Activated T-helper 9 cell treated with anti-CD3 and anti-CD28 coated beads, Interleukin-2, amount 50 U/mL, for 16 hours (primary cell): ENCODE results near the gene WNT3.
"Not testable (repeated sequence)": the region's sequence is repeated elsewhere in the genome, so short reads cannot be mapped to it uniquely, and the experiment has no call there.

ENCODE experiments used
- DNase-seq: peaks from one replicate; pipeline ENCODE4 v3.0.0-alpha.2; 2020; ENCODE audit warnings: low read depth

The WNT3 gene

GRCh38 chr17:46812624-46813318 is 5.7 kb downstream of the WNT3 start:
- no peak for DNase-seq

DNA sequence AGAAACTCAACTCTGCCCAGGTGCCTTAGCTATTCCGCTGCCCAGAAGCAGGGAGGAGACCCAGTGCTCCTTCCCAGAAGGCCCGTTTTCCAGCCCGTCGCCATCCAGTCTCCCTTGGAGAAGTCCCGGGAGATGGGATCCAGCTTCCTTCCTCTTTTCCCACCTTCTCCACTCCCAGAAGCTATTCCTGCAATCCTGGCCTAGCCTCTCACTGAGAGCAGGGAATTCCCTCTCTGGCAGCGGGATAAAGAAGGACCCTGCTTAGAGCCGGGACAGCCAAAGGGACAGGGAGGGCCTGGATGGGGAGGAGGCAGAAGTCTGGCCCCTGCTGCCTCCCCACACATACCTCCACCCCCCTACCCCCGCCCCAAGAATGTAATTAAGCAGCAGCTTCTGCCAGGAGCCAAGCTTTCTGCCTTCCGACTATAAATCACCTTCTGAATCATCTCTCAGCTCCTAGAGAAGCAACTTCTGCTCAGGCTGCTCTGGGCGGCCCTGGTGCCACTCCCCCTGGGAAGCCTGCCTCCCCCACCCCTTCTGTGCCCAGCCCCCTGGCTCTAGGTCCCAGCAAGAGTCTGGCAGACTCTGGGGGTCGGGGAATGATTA is 6.4 kb downstream of the WNT3 start:
- no peak for DNase-seq

DNA sequence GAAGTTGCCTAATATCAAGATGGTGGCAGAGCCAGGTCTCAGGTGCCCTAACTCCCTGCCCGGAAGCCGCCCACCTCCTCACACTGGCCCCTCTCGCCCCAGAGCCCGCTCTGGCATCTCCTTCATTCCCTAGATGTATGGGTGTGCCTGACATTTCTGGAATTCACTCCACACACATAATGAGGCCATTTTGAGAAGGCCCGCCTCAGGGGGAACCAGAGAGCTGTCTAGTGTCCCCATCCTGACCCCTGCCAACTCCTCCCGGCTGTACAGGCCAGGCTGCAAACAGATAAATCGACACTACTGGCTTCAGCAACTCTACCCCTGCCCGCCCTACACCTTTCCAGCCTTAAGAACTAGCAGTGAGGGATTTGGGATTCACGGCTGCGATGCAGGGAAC is 7.7 kb downstream of the WNT3 start:
- no peak for DNase-seq

- no peak for DNase-seq
Measured at GRCh38 chr17:46809110-46809571, 9.4 kb downstream of the WNT3 start.

- no peak for DNase-seq
Measured at GRCh38 chr17:46805771-46806170, 12.7 kb downstream of the WNT3 start.

- DNase-seq = no peak
Measured at GRCh38 chr17:46803544-46803943, 14.9 kb downstream of the WNT3 start.

DNA sequence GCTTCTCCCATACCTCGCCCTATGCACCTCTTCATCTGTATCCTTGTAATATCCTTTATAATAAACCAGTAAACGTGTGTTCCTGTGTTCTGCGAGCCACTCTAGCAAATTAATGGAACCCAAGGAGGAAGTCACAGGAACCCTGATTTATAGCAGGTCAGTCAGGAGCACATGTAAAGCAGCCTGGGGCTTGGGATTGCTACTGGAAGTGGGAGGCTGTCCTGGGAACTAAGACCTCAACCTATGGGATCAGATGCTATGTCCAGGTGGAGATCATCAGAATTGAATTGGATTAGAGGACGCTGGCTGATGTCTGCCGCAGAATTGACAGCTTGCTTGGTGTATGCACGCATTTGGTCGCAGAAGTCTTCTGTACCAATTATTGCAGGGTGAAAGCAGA is 15.7 kb downstream of the WNT3 start:
- no peak for DNase-seq

GRCh38 chr17:46800573-46800972 is 17.9 kb downstream of the WNT3 start:
- DNase-seq = no peak

- no peak for DNase-seq
Measured at GRCh38 chr17:46796956-46797530, 21.4 kb downstream of the WNT3 start.

DNA sequence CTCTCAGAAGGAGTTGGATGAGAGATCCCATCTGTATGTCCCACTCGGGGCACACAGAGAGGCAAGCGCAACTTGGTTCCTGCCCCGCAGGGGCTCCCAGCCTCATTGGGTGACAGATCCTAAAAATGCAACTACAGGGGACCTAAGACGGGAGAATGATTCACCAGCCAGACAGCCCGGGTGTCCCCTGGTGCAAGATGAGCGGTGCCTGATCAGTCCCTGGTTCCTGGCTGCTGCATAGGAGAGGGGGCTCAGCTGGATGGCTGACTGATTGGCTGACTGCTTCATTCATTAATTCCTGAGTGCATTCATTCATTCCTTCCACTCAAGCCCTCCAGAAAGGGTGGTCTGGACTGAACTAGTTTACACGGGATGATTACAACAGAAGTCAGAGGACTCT is 22.0 kb downstream of the WNT3 start:
- no peak for DNase-seq

DNA sequence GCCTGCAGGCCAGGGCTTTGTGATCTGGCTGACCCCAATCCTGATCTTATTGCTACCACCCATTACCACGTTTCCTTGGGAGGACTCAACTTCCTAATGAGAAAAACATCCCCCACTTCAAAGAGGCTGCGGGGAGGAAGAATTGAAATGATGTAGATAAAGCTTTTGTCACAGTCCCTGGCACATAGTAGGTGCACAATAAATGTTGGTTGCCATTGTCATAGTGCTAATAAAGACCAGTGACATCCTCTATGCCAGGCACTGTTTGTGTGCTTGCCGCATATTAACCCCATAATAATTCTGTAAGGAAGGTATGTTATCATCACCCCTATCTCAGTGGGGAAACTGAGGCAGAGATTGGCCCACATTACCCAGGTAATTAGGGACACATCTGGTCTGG is 22.4 kb downstream of the WNT3 start:
- no peak for DNase-seq

- no peak for DNase-seq
Measured at GRCh38 chr17:46795379-46795952, 23.0 kb downstream of the WNT3 start.

DNA sequence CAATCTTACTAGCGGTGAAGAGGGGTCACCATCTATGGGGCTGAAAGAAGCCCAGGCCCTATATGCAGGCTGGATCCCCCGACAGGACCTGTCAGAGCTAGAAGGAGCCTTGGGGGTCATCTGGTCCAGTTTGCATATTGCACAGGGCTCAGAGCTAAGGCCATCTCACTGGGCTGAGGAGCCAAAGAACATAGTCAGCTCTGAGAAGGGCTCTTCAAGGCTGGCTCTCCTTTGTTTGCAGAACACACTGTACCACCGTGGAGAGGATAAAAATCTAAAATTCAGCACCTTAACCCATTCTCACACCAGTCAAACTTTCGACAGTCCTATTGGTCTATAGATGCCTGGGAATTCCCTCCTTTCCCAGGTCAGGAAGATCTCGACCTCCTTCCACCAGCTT is 24.2 kb downstream of the WNT3 start:
- no peak for DNase-seq

- DNase-seq = no peak
Measured at GRCh38 chr17:46793541-46793940, 25.0 kb downstream of the WNT3 start.

GRCh38 chr17:46793023-46793422 is 25.5 kb downstream of the WNT3 start:
- not testable (repeated sequence) for DNase-seq

GRCh38 chr17:46792071-46792470 is 26.4 kb downstream of the WNT3 start:
- DNase-seq = no peak

GRCh38 chr17:46791531-46791930 is 27.0 kb downstream of the WNT3 start:
- DNase-seq = no peak

DNA sequence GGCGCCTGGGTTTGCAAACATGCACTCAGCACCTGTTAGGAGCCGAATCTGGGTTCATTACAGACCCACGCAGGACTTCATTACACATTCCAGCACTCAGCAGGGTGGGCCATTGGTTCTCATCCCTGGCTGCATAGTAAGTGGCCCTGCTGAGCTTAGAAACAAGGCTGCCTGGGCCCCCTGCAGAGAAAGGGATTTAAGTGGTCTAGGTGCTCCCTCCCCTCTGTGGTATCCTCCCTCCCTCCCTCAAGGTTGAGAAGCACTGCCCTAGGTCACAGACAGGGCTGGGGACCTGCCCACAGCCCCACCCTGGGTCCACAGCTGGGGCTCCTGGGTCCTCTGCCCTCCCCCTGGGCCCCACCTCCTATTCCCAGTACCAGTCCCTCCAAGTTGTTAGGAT is 28.3 kb downstream of the WNT3 start:
- no peak for DNase-seq

DNA sequence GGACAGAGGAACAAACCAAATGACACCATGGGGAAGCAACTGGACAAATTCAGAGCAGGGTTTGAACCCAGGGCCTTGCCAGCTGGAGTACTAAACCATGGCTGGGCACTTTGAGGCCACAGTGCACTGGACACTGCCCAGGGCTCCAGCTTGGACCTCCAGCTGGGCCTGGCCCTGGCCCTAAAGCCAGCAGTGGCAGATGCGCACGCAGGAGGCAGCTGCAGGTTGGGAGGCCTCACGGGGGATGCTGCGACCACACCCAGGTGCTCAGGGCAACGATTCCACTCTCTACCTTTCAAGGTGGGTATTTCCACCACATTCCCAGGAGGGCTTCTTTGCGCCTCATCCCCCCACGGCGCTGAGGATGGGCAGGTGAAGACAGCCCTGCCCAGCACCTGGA is 28.9 kb downstream of the WNT3 start:
- DNase-seq = no peak

DNA sequence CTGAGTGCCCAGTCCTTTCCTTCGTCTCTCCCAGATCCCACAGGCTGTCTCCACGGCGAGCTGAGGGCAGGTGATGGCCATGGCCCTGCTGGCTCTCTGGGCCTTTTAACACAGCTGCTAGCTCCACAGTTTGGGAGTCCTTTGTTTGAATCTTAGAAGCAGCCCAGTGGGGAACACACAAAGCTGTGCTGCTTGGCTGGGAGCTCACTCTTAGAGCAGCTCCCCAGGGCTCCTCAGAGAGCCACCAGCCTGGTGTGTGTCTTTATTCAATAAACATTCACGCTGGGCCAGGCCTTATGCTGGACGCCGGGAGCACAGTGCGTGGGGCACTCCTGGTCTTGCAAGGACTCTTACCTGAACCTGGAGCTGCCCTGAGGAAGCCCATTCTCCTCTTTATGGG is 29.7 kb downstream of the WNT3 start:
- DNase-seq = no peak

DNA sequence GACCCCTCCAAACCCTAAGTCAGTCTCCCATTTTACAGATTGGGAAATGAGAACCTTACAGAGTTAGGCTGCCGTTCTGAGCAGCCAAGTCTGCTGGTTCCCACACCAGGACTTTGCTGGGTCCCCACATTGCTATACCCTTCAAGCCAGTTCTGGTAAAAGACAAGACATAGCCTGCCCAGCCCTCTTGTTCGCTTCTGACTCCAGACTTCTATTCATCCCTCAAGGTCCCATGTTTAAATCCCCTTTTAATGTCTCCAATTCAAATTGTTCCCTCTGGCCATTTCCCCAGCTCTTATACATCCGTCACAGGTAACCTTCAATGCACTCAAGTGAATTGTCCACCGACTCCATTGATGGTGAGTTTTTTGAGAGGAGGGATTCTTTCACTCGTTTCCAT is 30.2 kb downstream of the WNT3 start:
- no peak for DNase-seq

DNA sequence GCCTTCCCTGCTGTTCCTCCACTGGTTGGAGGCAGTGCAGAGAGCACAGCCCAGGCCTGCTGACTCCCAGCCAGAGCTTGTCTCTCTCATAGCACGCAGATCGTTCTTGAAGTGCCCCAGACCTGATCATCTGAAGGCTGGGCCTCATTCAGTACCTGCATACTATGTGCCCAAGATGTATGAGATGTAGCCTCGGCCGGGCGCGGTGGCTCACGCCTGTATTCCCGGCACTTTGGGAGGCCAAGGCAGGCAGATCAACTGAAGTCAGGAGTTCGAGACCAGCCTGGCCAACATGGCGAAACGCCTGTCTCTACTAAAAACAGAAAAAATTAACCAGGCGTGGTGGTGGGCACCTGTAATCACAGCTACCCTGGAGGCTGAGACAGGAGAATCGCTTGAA is 31.0 kb downstream of the WNT3 start:
- DNase-seq = no peak

DNA sequence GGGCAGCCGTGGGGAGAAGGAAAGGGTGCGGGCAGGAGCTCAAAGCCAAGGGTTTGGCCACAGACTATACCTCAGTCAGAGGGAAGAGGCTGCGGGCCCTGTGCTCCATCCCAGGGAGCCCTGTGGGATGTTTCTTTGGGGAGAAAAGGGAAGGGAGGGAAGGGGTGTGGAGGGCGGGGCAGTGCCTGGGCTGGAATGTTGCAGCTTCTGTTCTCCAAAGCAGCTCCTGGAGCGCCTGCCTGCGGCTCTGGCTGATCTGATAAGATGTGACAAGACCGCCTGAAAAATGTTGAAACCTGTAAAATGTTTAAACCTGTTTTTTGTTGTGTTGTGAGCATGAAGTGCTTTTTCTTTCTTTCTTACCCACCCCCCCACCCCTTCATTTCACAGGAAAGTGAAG is 32.8 kb downstream of the WNT3 start:
- DNase-seq = no peak
